ENCODE measurements around the gene CHTOP. TPM values are rescaled to one million over a fixed set of nuclear protein-coding genes. Genes with fewer than 3 reads are reported as not detected.

Gene CHTOP
- total and polyA plus RNA-seq, 4 donors: 51.2 to 76.6 (median 58.4) TPM

DNA sequence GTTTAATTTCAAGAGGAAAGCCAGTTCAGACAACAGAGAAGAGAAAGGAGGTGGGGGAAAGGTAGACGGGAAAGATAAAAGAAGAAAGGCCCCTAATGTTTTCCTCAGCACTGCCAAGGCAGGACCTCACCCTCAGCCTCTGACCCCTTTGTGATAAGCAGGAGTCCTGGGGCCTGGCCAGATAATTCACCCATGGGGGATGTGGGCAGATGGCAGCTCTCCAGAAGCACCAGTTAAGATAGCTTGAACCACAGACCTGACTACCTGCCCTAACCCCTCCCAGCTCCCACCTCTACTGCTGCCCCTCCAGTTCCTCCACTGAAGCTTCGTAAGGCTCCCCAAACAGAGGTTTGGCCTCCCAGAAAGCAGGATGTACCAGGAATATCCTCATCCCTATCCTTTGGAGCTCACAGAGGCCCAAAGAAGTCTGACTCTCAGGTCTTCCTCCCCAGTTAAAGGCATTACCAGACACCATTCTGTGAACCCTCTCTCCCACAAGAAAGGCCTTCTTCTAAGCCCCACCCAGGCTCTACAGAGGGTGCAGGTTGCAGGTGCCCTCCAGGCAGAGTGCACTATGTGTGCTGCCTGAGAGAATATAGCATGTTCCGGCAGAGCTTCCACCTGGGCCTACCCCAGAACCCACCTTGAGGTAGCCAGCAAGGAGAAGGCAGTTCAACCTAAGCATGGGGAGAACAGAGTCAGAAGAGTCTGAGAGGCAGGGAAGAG, 15.4 kb downstream of the CHTOP start:
- no peak for ATAC-seq (ENCODE audit: insufficient read depth, low FRiP score)
- TF ChIP-seq, protein P1, sequence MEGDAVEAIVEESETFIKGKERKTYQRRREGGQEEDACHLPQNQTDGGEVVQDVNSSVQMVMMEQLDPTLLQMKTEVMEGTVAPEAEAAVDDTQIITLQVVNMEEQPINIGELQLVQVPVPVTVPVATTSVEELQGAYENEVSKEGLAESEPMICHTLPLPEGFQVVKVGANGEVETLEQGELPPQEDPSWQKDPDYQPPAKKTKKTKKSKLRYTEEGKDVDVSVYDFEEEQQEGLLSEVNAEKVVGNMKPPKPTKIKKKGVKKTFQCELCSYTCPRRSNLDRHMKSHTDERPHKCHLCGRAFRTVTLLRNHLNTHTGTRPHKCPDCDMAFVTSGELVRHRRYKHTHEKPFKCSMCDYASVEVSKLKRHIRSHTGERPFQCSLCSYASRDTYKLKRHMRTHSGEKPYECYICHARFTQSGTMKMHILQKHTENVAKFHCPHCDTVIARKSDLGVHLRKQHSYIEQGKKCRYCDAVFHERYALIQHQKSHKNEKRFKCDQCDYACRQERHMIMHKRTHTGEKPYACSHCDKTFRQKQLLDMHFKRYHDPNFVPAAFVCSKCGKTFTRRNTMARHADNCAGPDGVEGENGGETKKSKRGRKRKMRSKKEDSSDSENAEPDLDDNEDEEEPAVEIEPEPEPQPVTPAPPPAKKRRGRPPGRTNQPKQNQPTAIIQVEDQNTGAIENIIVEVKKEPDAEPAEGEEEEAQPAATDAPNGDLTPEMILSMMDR (IDR thresholded peaks at IDR 0.05; ENCODE audit: control extremely low read depth, extremely low read depth): no peak
- no peak for DNase-seq
- peaks cover 10 to 17% (median 13%) of the 10 kb centered on the region in 4 donors for H3K36me3 ChIP-seq (ENCODE audit: control insufficient read depth in 4 of 4, insufficient read depth in 4 of 4, low read length in 4 of 4)
- H3K4me1 ChIP-seq (ENCODE audit: control insufficient read depth in 5 of 5, insufficient read depth in 5 of 5, low read length in 5 of 5): peaks cover 0 to 5% (median 0%) of the 10 kb centered on the region in 5 donors
- no peak overlapping the region for H3K9ac ChIP-seq (ENCODE audit: insufficient read depth in 1 of 2, low read length in 2 of 2)
- 65 to 73% methylated on average over 3 of the region's 3 CpGs for WGBS, 2 donors
- no peaks in the 10 kb centered on the region for H3K27me3 ChIP-seq (ENCODE audit: control insufficient read depth in 3 of 3, insufficient read depth in 3 of 3, low read length in 2 of 3)
- no peak overlapping the region for H3K4me3 ChIP-seq
- no peaks in the 10 kb centered on the region for H3K9me3 ChIP-seq (ENCODE audit: control insufficient read depth in 4 of 4, insufficient read depth in 3 of 4, low read length in 3 of 4)
- H3K27ac ChIP-seq (ENCODE audit: low read depth in 1 of 2, low read length in 1 of 2): no peak overlapping the region

DNA sequence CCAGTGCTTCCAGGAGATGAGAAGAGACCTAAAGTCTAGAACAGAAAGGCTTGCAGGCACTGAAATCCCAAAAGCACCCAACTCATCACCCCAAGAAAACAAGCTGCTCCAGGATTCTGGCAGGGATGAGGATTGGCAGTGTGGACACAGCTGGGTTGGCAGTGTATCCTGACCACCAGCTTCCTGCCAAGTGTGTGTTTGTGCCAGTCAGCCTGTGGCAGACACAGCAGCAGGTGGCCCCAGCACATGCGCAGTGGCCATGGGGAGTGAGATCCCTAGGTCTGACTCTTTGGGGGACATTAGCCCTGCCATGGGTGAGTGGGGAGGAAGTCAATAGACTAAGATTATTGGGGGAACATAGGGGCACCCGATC, 16.0 kb downstream of the CHTOP start:
- no peaks in the 10 kb centered on the region for H3K27me3 ChIP-seq (ENCODE audit: control insufficient read depth in 3 of 3, insufficient read depth in 3 of 3, low read length in 2 of 3)
- no peak for ATAC-seq (ENCODE audit: insufficient read depth, low FRiP score)
- 89% methylated on average over 2 of the region's 2 CpGs for WGBS, 2 donors
- TF ChIP-seq, protein P1 (IDR thresholded peaks at IDR 0.05; ENCODE audit: control extremely low read depth, extremely low read depth): no peak
- no peaks in the 10 kb centered on the region for H3K9me3 ChIP-seq (ENCODE audit: control insufficient read depth in 4 of 4, insufficient read depth in 3 of 4, low read length in 3 of 4)
- H3K9ac ChIP-seq (ENCODE audit: insufficient read depth in 1 of 2, low read length in 2 of 2): no peak overlapping the region
- no peak for DNase-seq
- peaks cover 9 to 15% (median 11%) of the 10 kb centered on the region in 4 donors for H3K36me3 ChIP-seq (ENCODE audit: control insufficient read depth in 4 of 4, insufficient read depth in 4 of 4, low read length in 4 of 4)
- no peak overlapping the region for H3K27ac ChIP-seq (ENCODE audit: low read depth in 1 of 2, low read length in 1 of 2)
- H3K4me1 ChIP-seq (ENCODE audit: control insufficient read depth in 5 of 5, insufficient read depth in 5 of 5, low read length in 5 of 5): peaks cover 0 to 5% (median 0%) of the 10 kb centered on the region in 5 donors
- no peak overlapping the region for H3K4me3 ChIP-seq

DNA sequence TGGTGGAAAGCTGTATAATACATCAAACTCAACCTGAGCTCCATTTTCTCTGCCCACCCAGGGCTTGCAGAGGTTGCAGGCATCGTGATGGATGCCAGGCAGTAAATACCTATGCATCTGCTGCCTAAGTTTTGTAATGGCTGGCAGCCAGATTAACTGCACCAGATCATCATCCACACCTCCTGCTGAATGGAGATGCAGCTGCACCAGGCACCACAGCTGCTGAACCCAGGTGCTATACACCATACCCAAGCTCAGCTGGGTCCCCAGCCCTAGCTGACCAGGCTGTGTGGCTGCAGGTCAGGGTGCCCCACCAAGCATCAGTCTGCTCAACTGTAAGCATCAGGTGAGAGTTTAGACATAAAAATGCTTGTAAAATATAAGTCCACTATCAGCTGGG, 17.9 kb downstream of the CHTOP start:
- ATAC-seq (ENCODE audit: insufficient read depth, low FRiP score): no peak
- TF ChIP-seq, protein P1 (IDR thresholded peaks at IDR 0.05; ENCODE audit: control extremely low read depth, extremely low read depth): no peak
- H3K4me1 ChIP-seq (ENCODE audit: control insufficient read depth in 5 of 5, insufficient read depth in 5 of 5, low read length in 5 of 5): peaks cover 0 to 5% (median 0%) of the 10 kb centered on the region in 5 donors
- 93 to 94% methylated on average over 1 of the region's 1 CpG for WGBS, 2 donors
- no peak overlapping the region for H3K4me3 ChIP-seq
- H3K36me3 ChIP-seq (ENCODE audit: control insufficient read depth in 4 of 4, insufficient read depth in 4 of 4, low read length in 4 of 4): peaks cover 0 to 6% (median 0%) of the 10 kb centered on the region in 4 donors
- H3K9me3 ChIP-seq (ENCODE audit: control insufficient read depth in 4 of 4, insufficient read depth in 3 of 4, low read length in 3 of 4): no peaks in the 10 kb centered on the region
- no peak for DNase-seq
- H3K27ac ChIP-seq (ENCODE audit: low read depth in 1 of 2, low read length in 1 of 2): no peak overlapping the region
- no peaks in the 10 kb centered on the region for H3K27me3 ChIP-seq (ENCODE audit: control insufficient read depth in 3 of 3, insufficient read depth in 3 of 3, low read length in 2 of 3)
- no peak overlapping the region for H3K9ac ChIP-seq (ENCODE audit: insufficient read depth in 1 of 2, low read length in 2 of 2)

Data from lung (tissue), 12 donors.